Activated CD8-positive, alpha-beta memory T cell treated with anti-CD3 and anti-CD28 coated beads for 1 hour (primary cell): ENCODE data around the gene NEU3.
"Not testable (repeated sequence)": the region's sequence is repeated elsewhere in the genome, so short reads cannot be mapped to it uniquely, and the experiment has no call there.

Source experiments
- DNase-seq, 2 donors: peaks; one replicate each; pipeline ENCODE4 v3.0.0-alpha.2; 2020; ENCODE audit warnings: low read depth in 1 of 2; ENCODE audit errors: extremely low read depth in 1 of 2

Gene NEU3

DNA sequence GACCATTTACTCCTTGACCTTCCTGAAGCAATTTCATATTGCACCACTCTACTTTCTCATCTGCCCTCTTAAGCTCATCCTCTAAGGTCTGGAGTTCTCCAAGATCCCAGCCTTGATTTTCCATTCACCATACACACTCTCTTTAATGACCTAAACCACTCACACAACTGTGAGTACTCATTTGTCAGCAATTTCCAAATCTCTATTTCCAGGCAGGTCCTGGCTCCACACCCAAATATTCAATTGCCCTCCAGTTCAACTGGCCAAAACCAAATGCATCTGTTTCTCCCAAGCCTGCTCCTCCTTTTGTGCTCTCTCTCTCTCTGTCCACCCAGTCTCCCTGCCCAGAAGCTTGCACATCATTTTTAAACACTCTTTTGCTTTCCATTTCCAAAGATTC lies 39.6 kb downstream of the NEU3 start:
- no peak for DNase-seq

DNA sequence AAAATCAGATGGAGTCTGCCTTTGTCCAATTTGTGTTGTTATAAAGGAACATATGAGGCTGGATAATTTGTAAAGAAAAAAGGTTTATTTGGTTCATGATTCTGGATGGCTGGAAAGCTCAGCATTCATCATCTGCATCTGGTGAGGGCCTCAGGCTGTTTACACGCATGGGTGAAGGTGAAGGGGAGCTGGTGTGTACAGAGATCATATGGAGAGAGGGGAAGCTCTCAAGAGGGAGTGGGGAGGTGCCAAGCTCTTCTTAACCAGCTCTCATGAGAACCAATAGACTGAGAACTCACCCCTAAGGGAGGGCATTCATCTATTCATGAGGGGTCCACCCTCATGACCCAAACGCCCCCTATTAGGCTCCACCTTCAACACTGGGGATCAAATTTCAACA lies 40.0 kb downstream of the NEU3 start:
- DNase-seq: no peak

- DNase-seq: no peak
Measured at GRCh38 chr11:75029836-75030631, 41.3 kb downstream of the NEU3 start.

GRCh38 chr11:75031224-75031753 lies 42.6 kb downstream of the NEU3 start:
- no peak for DNase-seq

DNA sequence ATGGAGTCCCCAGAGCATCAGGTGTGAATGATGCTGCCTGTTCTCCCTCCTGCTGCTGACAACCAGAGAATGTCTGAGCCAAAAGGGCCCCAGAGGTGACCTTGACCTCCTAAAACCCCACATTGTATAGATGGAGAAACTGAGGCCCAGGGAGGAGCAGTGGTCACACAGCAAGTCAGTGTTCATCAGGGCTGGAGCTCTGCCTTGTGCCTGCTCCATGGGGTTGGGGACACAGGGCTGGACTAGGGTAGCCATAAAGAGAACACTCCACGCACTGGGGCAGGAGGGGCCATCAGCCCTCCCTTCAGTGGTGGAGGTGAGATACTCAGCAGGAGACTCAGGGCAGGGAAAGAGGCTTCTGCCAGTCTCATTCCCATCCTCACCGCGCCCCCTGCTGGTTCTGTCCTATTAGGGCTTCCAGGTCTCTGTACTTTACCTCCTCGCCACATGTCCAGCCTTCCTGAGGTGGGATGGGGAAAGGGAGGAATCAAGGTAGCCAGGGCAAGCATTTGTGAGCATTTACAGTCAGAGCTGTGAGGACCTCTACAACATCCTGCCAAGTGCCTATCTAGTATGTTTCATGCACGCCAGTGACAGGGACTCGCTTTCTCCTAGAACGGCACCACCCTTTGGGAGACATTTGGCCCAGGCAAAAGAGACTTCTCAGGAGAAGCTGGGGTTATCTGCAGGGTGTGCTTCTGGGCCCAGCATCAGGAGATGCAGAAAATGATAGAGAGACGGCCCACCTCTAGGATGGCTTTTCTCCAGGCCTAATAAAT lies 43.2 kb downstream of the NEU3 start:
- DNase-seq: peak in 1 of 2 donors; percentile 39

GRCh38 chr11:75032550-75032935 lies 43.8 kb downstream of the NEU3 start:
- no peak for DNase-seq

DNA sequence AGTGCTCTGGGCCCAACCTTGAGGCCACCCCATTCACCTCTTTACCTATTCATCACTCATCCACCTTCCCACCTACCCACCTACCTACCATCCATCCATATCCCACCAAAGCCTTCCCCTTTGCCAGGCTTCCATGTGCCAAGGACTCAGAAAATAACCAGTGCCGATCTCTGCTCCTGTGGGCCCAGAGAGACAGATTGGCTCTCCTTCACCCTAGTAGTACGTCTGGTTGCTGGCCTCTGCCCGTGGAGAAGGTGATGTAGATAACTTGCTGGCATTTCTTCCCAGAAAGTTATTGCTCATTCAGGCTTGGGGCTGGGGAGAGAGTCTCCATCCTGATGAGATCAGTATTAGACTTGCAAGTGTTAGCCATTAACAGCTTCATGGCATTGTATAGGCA lies 45.2 kb downstream of the NEU3 start:
- no peak for DNase-seq

DNA sequence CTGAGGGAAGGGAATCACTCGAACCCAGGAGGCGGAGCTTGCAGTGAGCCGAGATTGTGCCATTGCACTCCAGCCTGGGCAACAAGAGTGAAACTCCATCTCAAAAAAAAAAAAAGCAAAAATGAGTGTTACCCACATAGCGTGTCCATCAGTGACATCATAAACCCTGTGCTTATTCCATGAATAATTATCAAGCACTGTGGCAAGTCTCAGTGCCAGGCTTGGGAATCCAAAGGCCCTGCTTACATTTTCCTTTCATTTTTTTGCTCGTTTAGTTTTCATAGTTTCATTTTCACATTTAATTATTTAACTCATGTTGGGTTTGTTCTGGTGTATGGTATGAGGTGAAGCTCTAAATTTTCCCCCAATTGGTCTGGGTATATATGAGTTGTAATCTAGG lies 46.5 kb downstream of the NEU3 start:
- DNase-seq: no peak

- no peak for DNase-seq
Measured at GRCh38 chr11:75035911-75036565, 47.3 kb downstream of the NEU3 start.

- no peak for DNase-seq
Measured at GRCh38 chr11:75040167-75040770, 51.5 kb downstream of the NEU3 start.

DNA sequence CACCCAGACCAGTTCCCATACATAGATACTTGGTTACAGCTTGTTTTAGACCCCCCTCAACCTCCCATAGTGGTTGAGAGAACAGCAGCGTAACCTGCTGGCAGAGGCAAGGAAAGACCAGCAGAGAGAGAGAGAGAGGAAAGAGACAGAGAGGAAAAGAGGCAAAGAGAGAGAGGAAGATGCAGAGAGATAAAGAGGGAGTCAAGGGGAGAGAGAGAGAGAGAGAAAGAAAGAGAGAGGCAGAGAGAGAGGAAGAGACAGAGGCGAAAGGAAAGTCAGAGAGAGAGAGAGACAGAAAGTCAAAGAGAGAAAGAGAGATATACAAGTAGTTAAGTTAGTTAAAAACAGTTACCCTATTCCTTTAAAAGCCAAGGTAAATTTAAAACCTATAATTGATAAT lies 52.5 kb downstream of the NEU3 start:
- no peak for DNase-seq

DNA sequence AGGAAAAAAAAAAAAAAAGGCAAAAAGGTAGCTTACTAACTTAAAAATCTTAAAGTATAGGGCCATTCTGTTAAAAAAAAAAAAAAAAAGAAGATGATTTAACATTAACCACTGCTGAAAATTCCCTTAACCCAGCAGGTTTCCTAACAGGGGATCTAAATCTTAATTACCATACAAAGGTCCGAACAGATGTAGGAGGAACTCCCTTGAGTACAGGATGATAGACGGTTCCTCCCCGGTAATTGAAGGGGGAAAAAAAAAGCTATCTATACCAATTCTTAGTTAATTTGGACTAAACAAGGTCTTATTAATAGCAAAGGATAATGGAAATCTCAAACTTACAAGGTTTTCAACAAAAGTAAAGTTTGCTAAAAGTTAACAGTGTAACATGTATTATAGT lies 53.1 kb downstream of the NEU3 start:
- not testable (repeated sequence) for DNase-seq

DNA sequence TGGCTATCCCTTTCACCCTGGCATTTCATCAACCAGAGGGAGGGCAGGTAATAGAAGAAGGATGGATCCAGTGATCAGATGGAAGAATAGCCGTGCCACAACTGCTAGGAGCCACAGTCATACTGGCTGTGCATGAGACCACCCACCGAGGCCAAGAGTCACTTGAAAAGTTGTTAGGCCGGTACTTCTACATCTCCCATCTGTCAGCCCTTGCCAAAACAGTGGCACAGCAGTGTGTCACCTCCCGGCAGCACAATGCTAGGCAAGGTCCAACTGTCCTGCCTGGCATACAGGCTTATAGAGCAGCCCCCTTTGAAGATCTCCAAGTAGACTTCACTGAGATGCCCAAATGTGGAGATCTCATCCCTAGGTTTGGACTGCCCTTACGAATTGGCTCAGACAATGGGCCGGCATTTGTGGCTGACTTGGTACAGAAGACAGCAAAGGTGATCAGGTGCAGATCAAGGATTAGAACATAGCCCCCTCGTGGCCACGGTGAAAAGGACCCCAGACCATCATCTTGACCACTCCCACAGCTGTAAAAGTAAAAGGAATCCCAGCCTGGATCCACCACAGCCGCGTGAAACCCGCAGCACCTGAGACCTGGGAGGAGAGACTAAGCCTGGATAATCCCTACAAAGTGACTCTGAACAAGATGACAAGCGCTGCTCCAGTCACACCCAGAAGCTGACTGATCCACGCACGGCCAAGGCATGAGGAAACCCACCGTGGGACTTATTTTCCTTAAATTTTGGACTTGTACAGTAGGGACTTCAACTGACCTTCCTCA lies 55.8 kb downstream of the NEU3 start:
- DNase-seq: not testable (repeated sequence)

DNA sequence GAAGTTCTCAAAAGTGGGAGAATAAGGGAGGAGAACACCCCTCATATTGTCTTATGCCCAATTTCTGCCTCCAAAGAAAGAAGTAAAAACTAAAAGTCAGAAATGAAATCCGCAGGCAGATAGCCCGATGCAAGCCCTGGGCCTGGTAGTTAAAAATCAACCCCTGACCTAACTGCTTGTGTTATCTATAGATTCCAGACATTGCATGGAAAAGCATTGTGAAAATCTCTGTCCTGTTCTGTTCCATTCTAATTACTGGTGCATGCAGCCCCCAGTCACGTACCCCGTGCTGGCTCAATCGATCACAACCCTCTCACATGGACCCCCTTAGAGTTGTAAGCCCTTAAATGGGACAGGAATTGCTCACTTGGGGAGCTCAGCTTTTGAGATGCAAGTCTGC lies 57.9 kb downstream of the NEU3 start:
- not testable (repeated sequence) for DNase-seq

DNA sequence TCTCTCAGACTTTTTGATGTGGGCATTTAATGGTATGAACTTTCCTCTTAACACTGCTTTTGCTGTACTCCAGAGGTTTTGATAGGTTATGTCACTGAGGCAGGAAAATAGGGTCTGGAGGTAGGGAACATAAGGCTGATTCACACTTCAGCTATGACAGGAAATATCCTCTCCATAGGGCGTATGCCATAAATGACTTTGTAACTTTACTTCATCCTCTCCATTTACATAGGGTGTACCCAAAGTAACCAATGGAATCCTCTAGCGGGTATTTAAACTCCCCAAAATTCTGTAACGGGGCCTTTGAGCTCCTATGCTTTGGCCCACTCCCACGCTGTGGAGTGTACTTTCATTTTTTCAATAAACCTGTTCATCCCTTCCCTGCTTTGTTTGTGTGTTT lies 58.5 kb downstream of the NEU3 start:
- DNase-seq: no peak

DNA sequence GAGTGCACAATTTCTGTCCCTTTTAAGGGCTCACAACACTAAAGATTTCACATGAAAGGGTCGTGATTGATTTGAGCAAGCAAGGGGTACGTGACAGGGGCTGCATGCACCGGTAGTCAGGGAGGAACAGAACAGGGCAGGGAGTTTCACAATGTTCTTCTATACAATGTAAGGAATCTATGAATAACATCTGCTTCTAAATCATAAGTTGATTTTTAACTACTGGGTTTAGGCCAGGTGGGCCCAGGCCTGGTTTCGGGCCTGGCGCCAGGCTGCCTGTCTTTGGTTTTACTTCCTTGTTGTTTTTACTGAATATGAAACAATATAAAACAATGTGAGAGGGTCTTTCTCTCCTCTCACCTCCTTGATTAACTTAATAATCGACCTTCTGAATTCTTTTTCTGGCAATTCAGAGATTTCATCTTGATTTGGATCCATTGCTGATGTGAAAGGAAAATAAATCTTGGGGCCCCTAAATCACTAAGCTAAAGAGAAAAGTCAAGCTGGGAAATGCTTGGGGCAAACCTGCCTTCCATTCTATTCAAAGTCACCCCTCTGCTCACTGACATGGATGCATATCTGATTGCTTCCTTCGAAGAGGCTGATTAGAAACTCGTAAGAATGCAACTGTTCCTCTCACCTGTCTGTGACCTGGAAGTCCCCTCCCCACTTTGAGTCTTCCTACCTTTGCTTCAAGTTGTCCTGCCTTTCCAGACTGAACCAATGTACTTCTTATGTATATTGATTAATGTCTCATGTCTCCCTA lies 61.0 kb downstream of the NEU3 start:
- DNase-seq: not testable (repeated sequence)

DNA sequence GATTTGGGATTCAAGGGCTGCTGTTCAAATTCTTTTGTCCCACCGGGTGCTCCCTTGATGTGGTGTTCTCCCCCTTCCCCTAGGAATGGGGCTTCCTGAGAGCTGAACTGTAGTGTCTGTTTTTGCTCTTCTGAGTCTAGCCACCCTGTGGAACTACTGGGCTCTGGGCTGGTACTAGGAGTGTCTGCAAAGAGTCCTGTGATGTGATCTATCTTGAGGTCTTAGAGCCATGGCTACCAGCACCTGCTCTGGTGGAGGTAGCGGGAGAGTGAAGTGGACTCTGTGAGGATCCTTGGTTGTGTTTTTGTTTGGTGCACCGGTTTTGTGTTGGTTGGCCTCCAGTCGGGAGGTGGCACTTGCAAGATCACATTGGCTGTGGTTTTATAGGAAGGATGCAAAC lies 61.8 kb downstream of the NEU3 start:
- no peak for DNase-seq

- DNase-seq: no peak
Measured at GRCh38 chr11:75051043-75051442, 62.3 kb downstream of the NEU3 start.

DNA sequence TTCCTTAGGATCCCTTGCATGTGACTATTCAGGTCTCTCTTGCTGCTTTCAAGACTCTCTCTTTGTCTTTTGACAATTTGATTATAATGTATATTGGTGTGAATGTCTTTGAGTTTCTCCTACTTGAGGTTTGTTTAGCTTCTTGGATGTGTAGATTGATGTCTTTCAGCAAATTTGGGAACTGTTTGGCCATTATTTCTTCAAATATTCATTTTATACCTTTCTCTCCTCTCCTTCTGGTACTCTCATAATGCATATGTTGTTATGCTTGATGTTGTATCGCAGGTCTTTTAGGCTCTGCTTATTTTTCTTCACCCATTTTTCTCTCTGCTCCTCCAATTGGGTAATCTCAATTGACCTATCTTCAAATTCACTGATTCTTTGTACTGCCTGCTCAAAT lies 63.7 kb downstream of the NEU3 start:
- DNase-seq: no peak

GRCh38 chr11:75055511-75055910 lies 66.8 kb downstream of the NEU3 start:
- no peak for DNase-seq
